Adrenal gland (tissue), 12 donors: ENCODE data around the gene ZFP92. TPM values are rescaled to one million over a fixed set of nuclear protein-coding genes. Genes with fewer than 3 reads are reported as not detected.

ENCODE experiments used
- DNase-seq, 7 donors: peaks; one replicate each; pipeline ENCODE4 v3.0.0-alpha.2; 2019 to 2020
- H3K27ac ChIP-seq, 5 donors: fragments of 200-600 bp; sonication (generic) in 4 of 5; 1 replicate in 3 of 5; 2 replicates in 2 of 5; pipeline versions ENCODE4 v1.5.1 to v1.8.0; 2016 to 2020; ENCODE audit warnings: mild to moderate bottlenecking in 1 of 5
- H3K27me3 ChIP-seq: fragments of 200-600 bp; 2 replicates; pipeline ENCODE4 v1.8.0; 2021
- H3K36me3 ChIP-seq, 2 donors: fragments of 200-600 bp; replicated peaks in 1 of 2; 1 replicate in 1 of 2; 2 replicates in 1 of 2; pipeline versions ENCODE4 v1.5.1 to v1.8.0; 2018 to 2022
- H3K4me1 ChIP-seq, 2 donors: fragments of 200-600 bp; replicated peaks in 1 of 2; 1 replicate in 1 of 2; 2 replicates in 1 of 2; pipeline versions ENCODE4 v1.5.1 to v1.8.0; 2018 to 2021
- H3K4me3 ChIP-seq, 4 donors: fragments of 200-600 bp; sonication (generic) in 3 of 4; one replicate each; pipeline ENCODE4 v1.5.1; 2016 to 2018
- H3K9me3 ChIP-seq, 3 donors: fragments of 200-600 bp; sonication (generic) in 1 of 3; replicated peaks in 1 of 3; 1 replicate in 2 of 3; 2 replicates in 1 of 3; pipeline versions ENCODE4 v1.5.1 to v1.8.0; 2016 to 2021
- CTCF ChIP-seq, 6 experiments: fragments of 450-650 bp in 4 of 6; fragments of 200-600 bp in 2 of 6; sonication (generic) in 1 of 6; IDR thresholded peaks; 1 replicate in 5 of 6; 2 replicates in 1 of 6; pipeline versions ENCODE4 v1.5.1 to v1.8.0; 2016 to 2021; ENCODE audit warnings: antibody characterized with exemption in 6 of 6, mild to moderate bottlenecking in 2 of 6, moderate library complexity in 1 of 6
- POLR2A ChIP-seq, 2 donors: fragments of 450-650 bp; IDR thresholded peaks; one replicate each; pipeline ENCODE4 v1.6.1; 2017; ENCODE audit warnings: antibody characterized with exemption in 2 of 2, mild to moderate bottlenecking in 2 of 2, moderate library complexity in 1 of 2
- WGBS, 4 donors: extraction: QIAGEN DNeasy Blood & Tissue Kit in 2 of 4; methylation state at CpG; one replicate each; pipeline versions ENCODE4 v1.1.5 to v1.1.7; 2013 to 2017; 5-methylcytosine and 5-hydroxymethylcytosine counted together
- intact Hi-C, 2 donors: fragments of 100-400 bp; cut with DNase I; formaldehyde crosslinking; loops; one replicate each; pipeline versions ENCODE4 v1.14.1 to v1.15.0; 2022 to 2023
- polyA plus RNA-seq, 3 donors: library from polyadenylated mRNA; stranded (reverse); fragments of 200-250 nt in 2 of 3; fragments of 350-450 nt in 1 of 3; fragmentation: Illumina TruSeq in 1 of 3; extraction: RNeasy Lipid Tissue Mini Kit (QIAGEN cat#74804) in 1 of 3; gene quantifications; one replicate each; pipeline ENCODE4 v1.2.3, GENCODE V29; 2013 to 2014
- total RNA-seq, 9 donors: library from RNA; depleted of rRNA in 4 of 9; stranded (reverse); fragments of >200 nt in 4 of 9; fragments of 120-200 nt in 1 of 9; fragmentation: NEBNext Ultra II Directional in 1 of 9; extraction: Animal tissue kit (Norgen Biotek cat#: 25700) in 1 of 9; gene quantifications; one replicate each; pipeline versions ENCODE4 v1.1.0 to v1.2.4, GENCODE V29; 2013 to 2023
- donor health status: healthy with polysubstance abuse.
- donor health status: Bipolar disorder and iron deficiency.
- donor health status: DM: yes; HTN: yes; CAD: no.
- donor health status: DM: no; HTN: no; CAD: no.
- donor health status: DM: no; HTN: no; CAD: no.
- donor health status: DM: yes; HTN: yes; CAD: no.

The ZFP92 gene
- total and polyA plus RNA-seq, 12 donors: 0.71 to 7.5 (median 4.0) TPM

- Histone ChIP-seq H3K27ac (no peak overlapping the region), H3K9me3 (no peaks in the 10 kb centered on the region), H3K36me3 (no peaks in the 10 kb centered on the region), H3K4me1 (no peaks in the 10 kb centered on the region), H3K4me3 (no peak overlapping the region), H3K27me3 (peaks cover 4% of the 10 kb centered on the region)
- intact Hi-C loops: no loop called here
- WGBS, 4 donors: 77 to 85% (median 82%) methylated on average over 4 to 13 of the region's 13 CpGs
- no peak for DNase-seq
- TF ChIP-seq POLR2A (IDR thresholded peaks at IDR 0.05) (no peak), CTCF (IDR thresholded peaks at IDR 0.05) (no peak)
Measured at GRCh38 chrX:153440556-153441135, 29.4 kb downstream of the ZFP92 start.

GRCh38 chrX:153441296-153441695 is 30.0 kb downstream of the ZFP92 start:
- TF ChIP-seq POLR2A (IDR thresholded peaks at IDR 0.05) (no peak), CTCF (IDR thresholded peaks at IDR 0.05) (no peak)
- H3K4me3 ChIP-seq: no peak overlapping the region
- peaks cover 4% of the 10 kb centered on the region for H3K27me3 ChIP-seq
- H3K9me3 ChIP-seq: no peaks in the 10 kb centered on the region
- H3K36me3 ChIP-seq: no peaks in the 10 kb centered on the region
- no peaks in the 10 kb centered on the region for H3K4me1 ChIP-seq
- intact Hi-C loops: no loop called here
- WGBS, 4 donors: 39 to 63% (median 55%) methylated on average over 7 of the region's 7 CpGs
- DNase-seq: no peak
- H3K27ac ChIP-seq: no peak overlapping the region

GRCh38 chrX:153441981-153442380 is 30.7 kb downstream of the ZFP92 start:
- DNase-seq: no peak
- no peaks in the 10 kb centered on the region for H3K9me3 ChIP-seq
- H3K4me3 ChIP-seq: no peak overlapping the region
- no peak overlapping the region for H3K27ac ChIP-seq
- peaks cover 4% of the 10 kb centered on the region for H3K27me3 ChIP-seq
- 74 to 86% (median 78%) methylated on average over 3 to 9 of the region's 9 CpGs for WGBS, 4 donors
- no peak for TF ChIP-seq POLR2A (IDR thresholded peaks at IDR 0.05)
- TF ChIP-seq CTCF (IDR thresholded peaks at IDR 0.05): no peak
- H3K36me3 ChIP-seq: no peaks in the 10 kb centered on the region
- intact Hi-C loops: no loop called here
- no peaks in the 10 kb centered on the region for H3K4me1 ChIP-seq

- WGBS, 4 donors: 72 to 96% (median 84%) methylated on average over 3 to 5 of the region's 5 CpGs
Measured at GRCh38 chrX:153442463-153442862, 31.2 kb downstream of the ZFP92 start.

More at GRCh38 chrX:153442463-153442862, 31.2 kb downstream of the ZFP92 start:
- no peak for DNase-seq
- TF ChIP-seq CTCF (IDR thresholded peaks at IDR 0.05) (no peak), POLR2A (IDR thresholded peaks at IDR 0.05) (no peak)
- no peaks in the 10 kb centered on the region for H3K36me3 ChIP-seq
- peaks cover 4% of the 10 kb centered on the region for H3K27me3 ChIP-seq
- intact Hi-C loops: no loop called here
- H3K9me3 ChIP-seq: no peaks in the 10 kb centered on the region
- no peak overlapping the region for H3K4me3 ChIP-seq
- no peaks in the 10 kb centered on the region for H3K4me1 ChIP-seq
- H3K27ac ChIP-seq: no peak overlapping the region
